BLaER1 treated with 17β-estradiol and CSF1 and Interleukin-3, amounts not matched to agents 10 nM and 100 nM (cell line): ENCODE results near the gene TNS1.

Experiments
- H3K27ac ChIP-seq, 11 experiments: shearing (Covaris generic); formaldehyde crosslinking; 2 replicates each; pipeline ENCODE4 v1.8.1; 2022
- H3K27me3 ChIP-seq, 11 experiments: shearing (Covaris generic); formaldehyde crosslinking; 2 replicates each; pipeline ENCODE4 v1.8.1; 2022
- H3K36me3 ChIP-seq, 11 experiments: shearing (Covaris generic); formaldehyde crosslinking; 2 replicates each; pipeline ENCODE4 v1.8.1; 2022
- H3K4me1 ChIP-seq, 10 experiments: shearing (Covaris generic); formaldehyde crosslinking; 2 replicates each; pipeline ENCODE4 v1.8.1; 2022
- H3K4me2 ChIP-seq, 11 experiments: shearing (Covaris generic); formaldehyde crosslinking; 2 replicates each; pipeline ENCODE4 v1.8.1; 2022
- H3K4me3 ChIP-seq, 10 experiments: shearing (Covaris generic); formaldehyde crosslinking; 2 replicates each; pipeline ENCODE4 v1.8.1; 2022
- H3K9ac ChIP-seq, 11 experiments: shearing (Covaris generic); formaldehyde crosslinking; 2 replicates each; pipeline ENCODE4 v1.8.1; 2022
- H3K9me3 ChIP-seq, 11 experiments: shearing (Covaris generic); formaldehyde crosslinking; replicated peaks in 1 of 11; 2 replicates each; pipeline ENCODE4 v1.8.1; 2022
- H4K20me1 ChIP-seq, 11 experiments: shearing (Covaris generic); formaldehyde crosslinking; 2 replicates each; pipeline ENCODE4 v1.8.1; 2022
- Cebpa-rat ChIP-seq, 11 experiments: shearing (Covaris generic); IDR thresholded peaks; 2 replicates each; pipeline ENCODE4 v1.8.1; 2022

Gene TNS1

DNA sequence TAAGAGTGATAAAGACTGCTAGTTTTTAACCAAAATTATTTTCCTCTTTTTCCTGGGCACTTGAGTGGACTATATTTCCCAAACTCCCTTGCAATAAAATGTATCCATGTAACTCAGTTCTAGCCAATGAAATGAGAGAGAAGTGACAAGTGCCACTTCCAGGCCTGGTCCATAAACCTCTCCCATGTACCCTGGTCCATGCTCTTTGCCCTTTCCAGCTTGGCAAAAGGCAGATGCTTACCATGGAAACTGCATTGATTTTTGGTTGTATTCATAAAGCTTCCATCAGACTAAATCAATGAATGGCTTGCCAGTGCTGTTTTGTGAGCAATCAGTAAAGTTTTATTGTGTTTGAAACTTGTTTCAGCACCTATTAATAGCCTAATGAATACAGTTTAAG is 229.3 kb downstream of the TNS1 start:
- TF ChIP-seq Cebpa-rat (IDR thresholded peaks at IDR 0.05), result no peak
- Histone ChIP-seq H3K4me3 (no peak overlapping the region), H3K27me3 (no peaks in the 10 kb centered on the region), H3K36me3 (no peaks in the 10 kb centered on the region), H3K9me3 (no peaks in the 10 kb centered on the region; a peak in 1 of 22 replicates), H3K9ac (no peak overlapping the region), H3K27ac (no peak overlapping the region), H3K4me2 (no peak overlapping the region), H3K4me1 (no peaks in the 10 kb centered on the region), H4K20me1 (no peaks in the 10 kb centered on the region)

DNA sequence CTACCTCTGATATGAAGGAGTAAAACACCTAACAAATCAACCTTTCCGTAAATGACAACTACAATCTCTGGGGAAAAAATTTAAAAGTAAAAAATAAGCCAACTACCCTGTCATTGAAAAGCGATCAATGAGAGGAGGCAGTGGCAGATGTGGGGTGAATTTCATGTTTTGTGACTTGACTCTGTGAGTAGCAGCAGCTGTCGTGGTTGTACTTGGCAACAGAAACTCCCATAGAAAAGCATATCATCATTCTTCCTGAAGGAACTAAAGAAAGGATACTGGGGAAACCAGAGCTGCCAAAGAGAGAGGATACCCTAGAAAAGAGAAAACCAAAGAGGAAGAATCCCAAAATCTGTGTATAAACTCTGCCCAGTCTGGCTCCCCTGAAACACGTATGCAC is 236.4 kb downstream of the TNS1 start:
- no peak overlapping the region for H3K4me3 ChIP-seq
- H3K27ac ChIP-seq, result no peak overlapping the region
- no peak for TF ChIP-seq Cebpa-rat (IDR thresholded peaks at IDR 0.05)
- no peaks in the 10 kb centered on the region for H4K20me1 ChIP-seq
- H3K9ac ChIP-seq, result no peak overlapping the region
- peaks cover 0 to 6% (median 0%) of the 10 kb centered on the region in 11 experiments; a peak in 3 of 22 replicates for H3K36me3 ChIP-seq
- no peaks in the 10 kb centered on the region for H3K4me1 ChIP-seq
- no peak overlapping the region for H3K4me2 ChIP-seq
- H3K9me3 ChIP-seq, result peaks cover 15 to 47% (median 23%) of the 10 kb centered on the region in 11 experiments
- no peaks in the 10 kb centered on the region for H3K27me3 ChIP-seq

DNA sequence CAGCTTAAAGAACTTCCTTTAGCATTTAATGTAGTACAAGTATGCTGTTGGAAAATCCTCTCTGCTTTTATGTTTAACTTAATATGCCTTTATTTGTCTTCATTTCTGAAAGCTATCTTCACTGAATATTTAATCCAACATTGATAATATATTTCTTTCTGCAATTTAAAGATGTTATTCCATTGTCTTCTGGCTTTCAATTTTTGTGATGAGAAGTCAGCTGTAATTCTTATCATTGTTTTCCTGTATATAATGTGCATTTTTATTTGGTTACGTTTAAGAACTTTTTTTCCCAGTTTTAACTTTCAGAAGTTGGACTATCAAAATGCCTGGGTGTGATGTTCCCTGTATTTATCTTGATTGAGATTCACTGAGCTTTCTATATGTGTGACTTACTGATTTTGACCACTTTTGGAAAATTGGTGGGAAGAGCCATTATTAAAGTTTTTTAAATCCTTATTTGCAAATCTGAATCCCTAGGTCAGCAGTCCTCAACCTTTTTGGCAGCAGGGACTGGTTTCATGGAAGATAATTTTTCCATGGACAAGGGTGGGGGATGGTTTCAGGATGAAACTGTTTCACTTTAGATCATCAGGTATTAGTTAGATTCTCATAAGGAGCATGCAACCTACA is 241.0 kb downstream of the TNS1 start:
- peaks cover 0 to 2% (median 0%) of the 10 kb centered on the region in 10 experiments; a peak in 1 of 20 replicates for H3K4me1 ChIP-seq
- no peak overlapping the region for H3K4me2 ChIP-seq
- H3K9ac ChIP-seq, result no peak overlapping the region
- no peak overlapping the region for H3K4me3 ChIP-seq
- H3K9me3 ChIP-seq, result peaks cover 16 to 48% (median 27%) of the 10 kb centered on the region in 11 experiments
- no peaks in the 10 kb centered on the region for H3K27me3 ChIP-seq
- H4K20me1 ChIP-seq, result 0 out of 22 replicates have a peak, but pooled peaks cover 0 to 1% (median 0%) of the 10 kb centered on the region in 11 experiments
- TF ChIP-seq Cebpa-rat (IDR thresholded peaks at IDR 0.05), result no peak
- H3K36me3 ChIP-seq, result peaks cover 0 to 6% (median 0%) of the 10 kb centered on the region in 11 experiments; a peak in 3 of 22 replicates
- no peak overlapping the region for H3K27ac ChIP-seq

DNA sequence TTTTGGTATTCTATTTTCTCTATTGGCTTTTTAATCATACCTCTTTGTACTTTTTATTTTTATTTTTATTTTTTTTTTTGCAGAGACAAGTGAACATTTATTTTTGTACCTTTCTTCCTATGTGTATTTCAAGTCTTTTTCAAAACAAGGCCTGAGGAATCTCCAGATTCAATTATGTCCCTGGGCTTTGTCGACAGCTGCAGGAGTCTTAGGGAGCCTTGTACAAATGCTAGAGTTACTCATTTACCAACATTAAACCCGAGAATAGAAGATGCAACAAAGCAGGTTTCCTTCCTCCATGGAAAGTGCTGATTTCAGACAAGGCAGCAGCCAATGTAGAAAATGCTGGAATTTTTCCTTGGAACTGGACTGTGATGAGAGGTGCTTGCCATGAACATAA is 242.8 kb downstream of the TNS1 start:
- H3K9ac ChIP-seq, result no peak overlapping the region
- H3K27me3 ChIP-seq, result no peaks in the 10 kb centered on the region
- H3K36me3 ChIP-seq, result peaks cover 0 to 6% (median 0%) of the 10 kb centered on the region in 11 experiments; a peak in 3 of 22 replicates
- no peak for TF ChIP-seq Cebpa-rat (IDR thresholded peaks at IDR 0.05)
- no peak overlapping the region for H3K4me2 ChIP-seq
- H3K4me1 ChIP-seq, result peaks cover 0 to 19% (median 10%) of the 10 kb centered on the region in 10 experiments; a peak in 15 of 20 replicates
- no peak overlapping the region for H3K27ac ChIP-seq
- H3K4me3 ChIP-seq, result no peak overlapping the region
- peaks cover 12 to 36% (median 22%) of the 10 kb centered on the region in 11 experiments for H3K9me3 ChIP-seq
- peaks cover 0 to 5% (median 0%) of the 10 kb centered on the region in 11 experiments; a peak in 1 of 22 replicates for H4K20me1 ChIP-seq

DNA sequence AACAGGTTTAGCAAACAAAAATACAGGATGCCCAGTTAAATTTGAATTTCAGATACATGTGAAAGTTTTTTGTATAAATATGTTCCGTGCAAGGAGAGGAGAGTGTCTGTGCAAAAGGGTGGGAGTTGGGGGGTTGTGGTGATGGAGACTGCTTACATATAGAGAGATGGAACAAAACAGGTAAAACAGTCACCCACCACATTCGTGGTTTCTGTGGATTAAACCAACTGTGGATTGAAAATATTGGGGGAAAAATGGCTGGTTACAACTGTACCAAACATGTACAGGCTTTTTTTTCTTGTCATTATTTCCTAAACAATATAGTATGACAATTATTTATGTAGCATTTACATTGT is 245.7 kb downstream of the TNS1 start:
- H4K20me1 ChIP-seq, result peaks cover 0 to 5% (median 0%) of the 10 kb centered on the region in 11 experiments; a peak in 1 of 22 replicates
- H3K9ac ChIP-seq, result no peak overlapping the region
- peak overlapping the region in 1 of 11 experiments; percentile 1; a peak in 1 of 22 replicates for H3K4me2 ChIP-seq
- no peak overlapping the region for H3K4me3 ChIP-seq
- no peak overlapping the region for H3K27ac ChIP-seq
- no peak for TF ChIP-seq Cebpa-rat (IDR thresholded peaks at IDR 0.05)
- H3K9me3 ChIP-seq, result peaks cover 7 to 17% (median 12%) of the 10 kb centered on the region in 11 experiments
- H3K27me3 ChIP-seq, result peaks cover 0 to 3% (median 0%) of the 10 kb centered on the region in 11 experiments; a peak in 1 of 22 replicates
- peaks cover 0 to 25% (median 11%) of the 10 kb centered on the region in 10 experiments; a peak in 15 of 20 replicates for H3K4me1 ChIP-seq
- H3K36me3 ChIP-seq, result peaks cover 0 to 3% (median 0%) of the 10 kb centered on the region in 11 experiments; a peak in 3 of 22 replicates

DNA sequence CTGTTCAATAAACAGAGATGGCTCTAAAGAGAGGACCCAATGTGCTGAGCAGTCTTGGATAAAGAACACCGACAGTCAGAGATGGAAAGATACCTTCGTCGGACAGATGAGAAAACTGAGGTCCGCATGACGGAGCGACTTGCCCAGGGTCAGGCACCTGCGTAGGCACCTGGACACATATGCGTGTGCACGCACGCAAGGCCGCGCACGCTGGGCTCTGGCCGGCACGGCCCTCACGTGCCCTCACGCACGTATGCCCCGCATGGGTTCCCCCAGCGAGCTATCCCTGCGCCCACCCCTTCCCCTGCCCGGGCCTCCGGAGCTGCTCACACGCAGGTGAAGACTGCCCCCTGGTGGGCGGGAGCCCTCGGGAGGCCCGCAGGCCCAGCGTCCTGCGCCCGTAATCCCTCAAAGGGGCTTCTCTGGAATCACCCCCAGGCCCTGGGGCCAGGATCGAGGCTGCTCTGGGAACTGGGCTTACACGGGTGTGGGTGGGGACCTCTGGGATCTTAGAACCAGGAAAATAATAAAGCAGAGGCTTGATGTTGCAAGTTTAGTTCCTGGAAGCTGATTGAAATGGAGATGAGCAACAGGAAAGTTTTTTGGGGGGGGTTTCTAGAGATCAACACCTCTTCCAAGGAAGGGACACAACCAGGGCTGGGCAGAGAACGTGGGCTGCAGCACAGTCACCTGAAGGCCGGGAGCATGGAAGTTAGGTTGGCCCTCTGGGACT is 246.3 kb downstream of the TNS1 start:
- Histone ChIP-seq H3K27me3 (peaks cover 0 to 6% (median 0%) of the 10 kb centered on the region in 11 experiments; a peak in 1 of 22 replicates), H3K36me3 (no peaks in the 10 kb centered on the region), H3K4me1 (peaks cover 0 to 25% (median 11%) of the 10 kb centered on the region in 10 experiments; a peak in 15 of 20 replicates), H3K9ac (no peak overlapping the region), H4K20me1 (peaks cover 0 to 5% (median 0%) of the 10 kb centered on the region in 11 experiments; a peak in 1 of 22 replicates), H3K27ac (no peak overlapping the region), H3K9me3 (peaks cover 2 to 12% (median 6%) of the 10 kb centered on the region in 11 experiments; a peak in 18 of 22 replicates), H3K4me3 (no peak overlapping the region), H3K4me2 (peak overlapping the region in 4 of 11 experiments; percentile 1 to 54 (median 16); a peak in 3 of 22 replicates)
- TF ChIP-seq Cebpa-rat (IDR thresholded peaks at IDR 0.05), result no peak

DNA sequence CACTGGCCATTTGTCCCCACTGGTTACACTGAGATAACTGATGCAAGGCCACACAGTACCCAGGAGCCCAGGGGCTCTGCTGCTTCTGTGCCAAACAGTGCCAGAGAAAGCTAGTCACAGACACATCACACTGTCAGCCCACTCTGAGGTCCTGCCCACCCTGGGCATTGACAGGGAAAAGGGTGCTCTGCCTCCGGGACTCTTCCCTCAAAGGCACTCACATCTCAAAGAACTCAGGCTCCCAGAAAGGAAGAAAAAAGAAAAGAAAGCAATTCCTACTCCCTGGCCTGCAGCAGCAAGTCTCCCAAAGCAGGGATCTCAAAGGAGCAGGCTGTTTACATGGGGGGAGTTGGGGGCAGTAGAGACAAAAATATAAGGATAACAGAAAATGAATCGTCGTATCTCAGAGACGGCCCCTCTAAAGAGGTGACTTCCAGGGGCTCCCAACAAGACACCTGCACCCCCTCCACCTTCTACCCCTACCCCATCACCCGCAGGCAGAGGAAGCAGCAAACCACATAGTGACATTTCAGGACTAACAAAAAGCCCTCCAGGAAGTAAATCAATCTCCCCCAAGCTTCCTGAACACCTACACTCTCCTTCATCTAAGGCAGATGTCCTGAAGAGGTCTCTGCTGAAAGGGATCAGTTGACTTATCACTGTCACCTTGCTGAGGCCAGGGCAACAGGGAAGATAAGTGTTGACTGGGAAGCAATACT is 247.6 kb downstream of the TNS1 start:
- H3K9ac ChIP-seq, result no peak overlapping the region
- H3K4me2 ChIP-seq, result peak overlapping the region in 8 of 11 experiments; percentile 23 to 65 (median 42); a peak in 16 of 22 replicates
- no peak overlapping the region for H3K4me3 ChIP-seq
- peaks cover 0 to 25% (median 11%) of the 10 kb centered on the region in 10 experiments; a peak in 15 of 20 replicates for H3K4me1 ChIP-seq
- peaks cover 0 to 6% (median 0%) of the 10 kb centered on the region in 11 experiments; a peak in 1 of 22 replicates for H3K27me3 ChIP-seq
- no peaks in the 10 kb centered on the region for H3K36me3 ChIP-seq
- no peak for TF ChIP-seq Cebpa-rat (IDR thresholded peaks at IDR 0.05)
- no peak overlapping the region for H3K27ac ChIP-seq
- H4K20me1 ChIP-seq, result peaks cover 0 to 5% (median 0%) of the 10 kb centered on the region in 11 experiments; a peak in 1 of 22 replicates
- H3K9me3 ChIP-seq, result no peaks in the 10 kb centered on the region

DNA sequence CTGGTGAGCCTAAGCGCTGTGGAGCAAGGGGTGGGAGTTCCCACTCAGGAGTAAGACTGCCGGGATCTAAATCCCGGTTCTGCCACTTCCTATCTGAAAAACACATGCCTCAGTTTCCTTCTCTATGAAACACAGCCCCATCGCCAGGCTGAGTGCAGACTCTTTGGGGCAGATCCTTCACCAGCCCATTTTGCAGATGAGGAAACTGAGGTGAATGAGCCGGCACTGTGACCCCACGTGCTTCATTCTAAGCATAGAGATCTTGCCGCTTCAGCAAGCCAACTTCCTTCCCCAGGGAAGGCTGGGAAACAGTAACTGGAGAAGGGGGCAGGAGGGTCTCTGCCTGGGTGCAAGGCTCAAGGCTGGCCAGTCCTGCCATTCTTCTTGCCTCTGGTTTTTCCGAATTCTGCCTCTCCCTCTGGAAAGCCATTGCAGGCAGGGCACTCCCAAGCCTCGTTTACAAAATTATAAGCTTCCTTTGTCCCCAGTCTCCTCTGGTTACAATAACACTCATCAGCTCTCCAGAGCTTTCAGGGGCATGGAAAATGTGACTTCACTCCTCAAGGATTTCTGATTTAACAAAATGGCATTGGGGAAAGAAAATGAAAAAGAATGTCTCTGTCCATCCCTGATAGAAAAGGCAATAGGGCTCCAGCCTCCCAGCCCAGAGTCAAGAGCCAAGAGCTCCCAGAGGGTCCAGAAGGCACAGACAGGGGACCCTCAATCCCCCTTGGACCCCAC is 249.2 kb downstream of the TNS1 start:
- H3K27me3 ChIP-seq, result peaks cover 0 to 6% (median 0%) of the 10 kb centered on the region in 11 experiments; a peak in 1 of 22 replicates
- H3K9ac ChIP-seq, result no peak overlapping the region
- peaks cover 8 to 25% (median 13%) of the 10 kb centered on the region in 10 experiments for H3K4me1 ChIP-seq
- no peaks in the 10 kb centered on the region for H3K9me3 ChIP-seq
- no peak overlapping the region for H3K4me3 ChIP-seq
- no peak overlapping the region for H3K27ac ChIP-seq
- no peak overlapping the region for H3K4me2 ChIP-seq
- TF ChIP-seq Cebpa-rat (IDR thresholded peaks at IDR 0.05), result no peak
- H3K36me3 ChIP-seq, result no peaks in the 10 kb centered on the region
- peaks cover 0 to 5% (median 0%) of the 10 kb centered on the region in 11 experiments; a peak in 1 of 22 replicates for H4K20me1 ChIP-seq
